Measurements from ENCODE around the gene PECR.
A peak's percentile ranks its signal among the peaks of the same experiment; 100 is the strongest.
"Not testable (repeated sequence)": the region's sequence is repeated elsewhere in the genome, so short reads cannot be mapped to it uniquely, and the experiment has no call there.

Gene PECR

DNA sequence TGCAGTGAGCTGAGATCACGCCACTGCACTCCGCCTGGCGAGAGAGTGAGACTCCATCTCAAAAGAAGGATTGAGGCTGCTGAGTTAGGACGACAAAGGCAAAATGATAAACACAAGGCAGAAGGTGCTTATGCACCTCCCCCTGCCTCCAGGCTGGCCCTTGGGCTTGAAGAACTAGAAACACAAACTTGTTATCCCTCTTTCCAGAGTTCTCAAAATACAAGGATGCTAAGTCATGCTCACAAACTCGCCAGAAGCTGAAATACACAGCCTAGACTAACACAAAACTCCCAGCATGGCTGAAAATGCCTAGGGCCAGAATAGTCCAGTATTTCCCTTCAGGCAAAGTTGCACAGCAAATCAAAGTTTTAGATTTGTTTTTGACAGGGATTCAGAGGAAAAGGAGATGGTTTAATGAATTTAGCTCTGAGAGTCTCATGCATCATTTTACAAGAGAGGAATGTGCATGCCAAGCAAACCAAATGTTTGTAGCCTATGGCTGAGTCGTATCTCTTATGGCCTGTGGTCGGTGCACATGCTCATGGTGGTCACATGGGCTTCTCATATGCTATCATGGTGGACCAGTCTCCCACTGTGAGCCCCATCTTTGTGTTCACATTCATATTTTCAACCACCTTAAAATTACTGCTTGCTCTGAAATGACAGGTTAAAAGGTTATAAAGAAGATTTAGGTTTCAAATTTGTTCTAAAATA is 52.0 kb downstream of the PECR start:
- no peak for DNase-seq (ENCODE audit: low spot score)

DNA sequence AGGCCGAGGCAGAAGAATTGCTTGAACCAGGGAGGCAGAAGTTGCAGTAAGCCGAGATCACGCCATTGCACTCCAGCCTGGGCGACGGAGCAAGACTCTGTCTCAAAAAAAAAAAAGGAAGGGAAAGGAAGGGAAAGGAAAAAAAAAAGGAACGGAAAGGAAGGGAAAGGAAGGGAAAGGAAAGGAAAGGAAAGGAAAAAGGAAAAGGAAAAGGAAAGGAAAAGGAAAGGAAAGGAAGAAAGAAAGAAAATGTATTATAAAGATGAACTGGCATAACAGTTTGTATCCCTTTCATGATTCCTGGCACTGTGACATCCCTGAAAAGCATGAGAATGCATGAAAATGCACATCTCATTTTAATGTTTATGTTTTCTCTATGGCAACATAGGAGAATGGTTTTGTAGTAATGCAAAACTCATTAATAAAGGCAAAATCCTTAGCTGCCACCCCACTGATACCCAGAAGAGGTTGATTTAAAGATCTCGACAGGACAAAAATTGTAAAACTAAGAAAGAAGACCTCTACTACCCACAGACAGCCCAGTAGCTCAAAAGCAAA is 56.8 kb downstream of the PECR start:
- no peak for DNase-seq (ENCODE audit: low spot score)

DNA sequence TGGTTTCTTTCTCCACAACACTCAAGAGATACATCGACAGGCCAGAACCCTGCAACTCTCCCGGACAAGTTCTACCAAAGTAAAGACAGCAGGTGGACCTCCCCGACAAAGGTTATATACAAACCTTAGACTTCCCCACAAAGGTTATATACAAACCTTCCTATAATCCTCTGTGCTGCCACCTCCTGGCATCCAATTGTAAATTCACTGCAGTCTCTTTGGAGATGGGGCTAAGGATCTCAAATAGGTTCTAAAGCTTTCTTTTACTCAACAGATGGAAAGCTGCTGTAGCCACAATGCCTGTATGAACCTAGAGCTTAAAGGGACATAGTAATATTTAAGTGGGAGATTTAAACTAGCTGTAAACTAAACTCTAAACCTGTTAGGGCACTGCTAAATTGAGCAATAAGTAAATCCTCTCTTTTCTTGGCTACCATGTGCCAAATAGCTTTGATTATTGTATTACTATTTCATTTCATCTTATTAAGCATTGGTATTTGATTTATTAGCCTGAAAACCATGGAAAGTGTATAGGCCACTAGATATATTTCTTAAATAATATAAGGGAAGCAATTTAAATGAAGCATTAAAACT is 58.5 kb downstream of the PECR start:
- DNase-seq (ENCODE audit: low spot score) = no peak

DNA sequence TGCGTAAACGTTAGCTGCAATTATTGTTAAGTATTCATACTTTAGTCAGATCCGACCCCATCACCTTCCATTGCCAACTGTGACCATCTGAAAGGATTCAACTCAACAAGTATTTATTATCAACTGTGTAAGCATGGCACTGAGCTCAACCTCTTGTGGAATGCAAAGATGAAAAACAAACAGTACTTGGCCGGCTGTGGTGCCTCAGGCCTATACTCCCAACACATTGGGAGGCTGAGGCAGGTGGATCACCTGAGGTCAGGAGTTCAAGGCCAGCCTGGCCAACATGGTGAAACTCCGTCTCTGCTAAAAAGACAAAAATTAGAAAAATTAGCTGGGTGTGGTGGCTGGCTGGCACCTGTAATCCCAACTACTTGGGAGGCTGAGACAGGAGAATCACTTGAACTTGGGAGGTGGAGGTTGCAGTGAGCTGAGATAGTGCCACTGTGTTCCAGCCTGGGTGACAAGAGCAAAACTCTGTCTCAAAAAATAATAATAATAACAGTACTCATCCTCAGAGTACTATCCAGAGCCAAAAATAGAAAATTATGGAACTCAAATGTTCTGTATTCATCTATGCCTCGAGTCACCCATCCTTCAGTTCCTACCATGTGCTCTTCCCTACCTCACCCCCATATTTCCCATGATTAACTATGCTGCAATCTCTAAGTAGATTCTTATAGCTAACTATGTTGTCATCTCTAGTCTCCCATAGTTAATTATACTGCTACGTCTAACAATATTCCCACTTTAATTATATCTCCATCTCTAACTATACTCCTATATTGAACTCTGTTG is 59.6 kb downstream of the PECR start:
- DNase-seq (ENCODE audit: low spot score) = no peak

DNA sequence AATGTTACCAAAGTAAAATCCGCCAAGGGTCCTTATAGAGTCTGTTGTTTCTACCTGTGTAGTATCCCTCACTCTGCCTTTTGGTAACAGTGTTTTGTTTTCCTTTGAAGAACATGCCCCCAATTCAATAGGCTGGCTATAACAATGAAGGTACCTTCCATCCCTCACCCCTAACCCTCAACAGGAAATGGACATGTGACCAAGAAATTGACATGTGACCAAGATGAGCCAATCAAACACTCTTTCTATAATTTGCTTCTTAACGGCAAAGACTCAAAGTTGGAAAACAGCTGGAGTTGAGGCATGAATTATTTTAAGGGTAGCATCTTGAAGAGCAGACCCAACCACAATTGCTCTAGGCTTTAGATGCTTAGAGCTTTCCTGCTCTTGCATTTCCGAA is 62.9 kb downstream of the PECR start:
- DNase-seq (ENCODE audit: low spot score) = no peak

DNA sequence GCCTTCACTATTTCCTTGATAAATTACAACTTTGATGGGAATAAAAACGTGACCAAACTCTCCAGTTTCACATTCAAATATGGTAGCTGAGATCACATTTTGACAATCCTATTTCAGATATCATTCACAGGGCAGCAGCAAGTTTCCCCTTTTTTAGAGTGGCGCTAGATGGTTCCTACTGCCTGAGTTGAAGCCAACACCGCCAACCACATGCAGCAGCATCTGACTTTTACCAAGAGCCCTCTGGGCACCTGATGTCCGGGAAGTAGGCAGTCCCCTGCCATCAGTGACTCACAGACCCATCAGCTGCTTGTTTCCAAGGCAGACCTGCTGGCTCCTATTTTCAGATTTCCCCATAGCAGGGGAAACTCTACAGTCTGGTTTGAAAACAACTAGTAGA is 64.2 kb downstream of the PECR start:
- no peak for DNase-seq (ENCODE audit: low spot score)

DNA sequence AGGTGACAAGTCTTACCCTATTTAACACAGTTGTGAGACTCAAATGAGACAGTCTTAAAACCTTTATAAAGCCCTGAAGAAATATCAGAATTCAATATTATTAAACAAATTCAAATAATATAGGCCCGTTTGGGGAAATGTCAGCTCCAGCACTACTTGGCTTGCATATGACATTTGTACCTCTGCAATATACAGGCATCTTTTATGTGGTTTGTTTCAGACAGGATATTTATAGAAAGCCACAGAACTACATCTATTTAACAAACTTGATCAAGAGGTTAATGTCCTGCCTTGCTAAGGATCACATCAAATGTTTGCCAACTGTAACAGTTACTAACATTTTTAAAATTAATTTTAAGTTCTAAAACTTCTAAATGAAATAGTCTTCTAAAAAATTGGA is 65.0 kb downstream of the PECR start:
- no peak for DNase-seq (ENCODE audit: low spot score)

DNA sequence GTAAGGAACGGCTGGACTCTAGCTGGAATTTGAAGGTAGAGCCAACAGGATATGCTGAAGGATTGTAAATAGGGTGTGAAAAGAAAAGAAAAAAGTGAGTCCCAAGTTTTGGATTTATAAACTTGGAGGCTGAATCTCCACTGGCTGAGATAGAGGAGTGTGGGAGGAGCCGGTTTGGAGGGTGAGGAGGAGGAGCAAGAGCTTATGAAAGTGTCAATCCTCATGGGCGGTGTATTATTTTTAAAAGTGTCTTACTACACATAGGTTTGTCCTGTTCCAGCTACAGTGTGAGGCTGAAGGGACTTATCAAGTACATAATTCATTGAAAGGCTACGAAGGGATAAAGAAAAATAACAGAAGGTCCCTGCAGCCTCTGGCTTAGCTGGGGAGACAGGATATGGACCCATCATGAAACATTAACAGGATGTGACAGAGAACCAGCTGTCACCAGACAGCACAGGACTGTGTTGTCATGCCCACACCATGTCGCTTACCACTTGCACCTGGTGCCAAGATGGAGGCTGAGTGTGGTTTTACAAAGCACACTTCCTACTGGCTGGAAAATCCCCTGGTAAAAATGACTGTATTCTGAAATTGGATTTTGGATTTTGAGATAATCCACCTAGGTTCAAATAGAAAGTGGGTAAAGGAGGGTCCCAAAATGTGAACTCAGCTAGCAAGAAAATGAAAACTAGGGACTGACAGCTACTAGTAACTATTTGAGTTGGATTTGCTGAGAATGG is 65.7 kb downstream of the PECR start:
- DNase-seq (ENCODE audit: low spot score) = no peak

DNA sequence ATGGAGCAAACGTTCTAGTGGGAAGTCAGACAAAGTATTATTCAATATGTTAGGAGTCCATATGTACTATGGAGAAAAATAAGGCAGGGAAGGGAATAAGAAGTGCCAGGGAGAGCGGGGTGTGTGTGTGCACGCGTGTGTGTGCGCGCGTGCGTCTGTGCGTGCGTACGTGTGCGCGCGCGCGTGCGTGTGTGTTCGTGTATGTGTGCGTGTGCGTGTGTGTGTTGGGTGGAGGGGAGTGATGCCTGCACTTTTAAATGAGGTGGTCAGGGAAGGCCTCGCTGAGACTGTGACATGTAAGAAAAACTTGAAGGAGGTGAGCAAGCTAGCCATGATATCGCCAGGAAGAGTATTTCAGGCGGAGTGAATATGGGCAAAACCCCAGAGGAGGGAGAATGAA is 66.6 kb downstream of the PECR start:
- DNase-seq (ENCODE audit: low spot score) = no peak

DNA sequence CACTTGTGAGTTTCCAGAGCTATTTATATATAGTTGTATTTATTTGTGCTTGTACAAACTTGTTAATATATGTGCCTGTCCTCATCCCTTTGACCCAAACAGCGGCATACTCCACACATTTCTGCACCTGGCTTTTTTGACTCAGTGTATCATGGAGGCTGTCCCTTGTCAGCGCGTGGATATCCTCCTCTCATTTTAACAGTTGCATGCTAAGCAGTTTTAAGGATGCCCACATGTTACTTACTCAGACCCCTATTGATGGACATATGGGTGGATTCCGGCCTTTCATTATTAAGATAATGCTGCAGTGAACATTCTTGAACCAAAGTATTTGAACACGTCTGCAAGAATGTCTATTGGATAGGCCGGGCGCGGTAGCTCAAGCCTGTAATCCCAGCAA is 67.6 kb downstream of the PECR start:
- no peak for DNase-seq (ENCODE audit: low spot score)

DNA sequence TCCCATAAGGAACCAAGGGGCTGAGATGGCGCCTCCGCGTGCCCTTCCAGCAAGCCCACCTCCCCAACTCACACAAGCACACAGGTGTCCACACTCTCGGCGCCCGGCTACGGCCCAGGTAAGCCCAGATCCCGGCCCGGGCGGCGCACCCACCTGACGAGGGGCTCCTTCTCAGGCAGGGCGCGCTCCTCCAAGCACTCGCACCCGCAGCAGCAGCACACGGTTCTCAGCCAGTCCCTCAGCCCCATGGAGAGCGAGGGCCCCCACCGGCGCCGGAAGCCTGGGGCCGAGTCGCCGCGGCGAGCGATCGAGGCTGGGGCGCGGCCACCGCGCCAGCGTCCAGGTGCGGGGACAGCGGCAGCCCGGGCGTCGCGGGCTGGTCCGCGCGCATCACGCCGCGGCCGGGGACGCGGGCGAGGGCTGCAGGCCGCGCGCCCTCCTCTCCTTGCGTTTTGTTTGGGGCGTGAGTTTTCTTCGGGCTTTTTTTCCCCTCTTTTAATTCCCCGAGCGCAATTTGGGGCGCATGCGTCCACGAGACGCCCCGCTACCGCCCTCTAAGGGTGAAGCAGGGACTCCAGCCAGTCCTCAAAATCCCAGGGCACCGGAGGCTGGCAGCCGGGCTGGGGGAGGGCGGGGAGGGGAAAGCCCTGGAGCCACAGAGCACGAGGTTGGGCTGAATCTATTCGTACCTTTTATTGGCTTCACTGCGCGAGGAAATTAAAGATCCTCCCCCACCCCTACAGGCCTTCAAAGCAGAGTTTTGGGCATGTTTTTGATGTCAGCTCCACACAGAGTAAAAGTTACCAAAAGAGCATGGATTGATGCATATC is 68.3 kb downstream of the PECR start, which contains the start of gene MREG:
Gene MREG (minus strand): TSS at position 472 of the 830 bp plus-strand sequence. CDS start 224 bp downstream, at position 248.
- DNase-seq (ENCODE audit: low spot score) = peak; percentile 78

DNA sequence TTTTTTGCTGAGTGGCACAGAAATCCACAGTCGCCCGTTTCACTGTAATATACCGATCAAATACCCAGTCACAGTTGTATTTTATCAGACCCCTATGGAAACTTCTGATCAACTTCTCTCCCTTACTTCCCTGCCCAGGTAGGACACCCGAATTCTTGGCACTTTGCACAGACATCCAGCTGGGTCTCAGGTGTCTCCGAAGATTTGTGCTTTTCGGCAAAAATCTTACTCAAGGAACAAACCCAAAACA is 68.9 kb downstream of the PECR start:
- DNase-seq (ENCODE audit: low spot score) = no peak

DNA sequence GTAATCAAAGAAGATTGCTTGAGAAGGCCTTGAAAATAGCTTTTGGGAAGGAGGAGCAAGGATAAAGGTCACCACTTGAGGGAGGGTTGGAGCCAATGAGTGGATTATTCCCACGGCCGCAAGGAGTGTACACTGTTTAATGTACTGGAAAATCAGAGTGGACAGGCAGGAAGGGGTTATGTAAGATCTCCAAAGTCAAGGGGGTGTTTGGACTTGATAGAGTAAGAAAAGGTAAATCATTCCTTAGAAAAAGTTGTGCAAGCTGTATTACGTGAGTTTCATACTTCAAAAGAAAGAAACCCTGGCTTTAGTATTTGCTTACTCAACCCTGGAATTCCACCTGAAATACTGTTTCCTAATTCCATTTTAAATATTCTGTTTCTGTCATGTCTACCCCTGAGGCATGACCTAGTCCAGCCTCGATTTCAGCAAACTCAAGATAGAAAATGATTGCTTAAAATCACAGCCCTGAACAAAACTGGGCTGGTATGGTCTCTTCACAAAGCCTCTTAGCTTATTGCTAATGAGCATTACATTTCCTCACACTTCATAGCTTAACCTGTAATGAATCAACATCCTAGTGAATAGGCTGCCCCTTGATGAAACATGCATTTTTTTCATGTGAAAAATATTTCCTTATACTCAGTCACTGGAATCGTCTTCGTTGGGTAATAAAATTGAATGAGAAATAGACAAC is 69.3 kb downstream of the PECR start:
- no peak for DNase-seq (ENCODE audit: low spot score)

DNA sequence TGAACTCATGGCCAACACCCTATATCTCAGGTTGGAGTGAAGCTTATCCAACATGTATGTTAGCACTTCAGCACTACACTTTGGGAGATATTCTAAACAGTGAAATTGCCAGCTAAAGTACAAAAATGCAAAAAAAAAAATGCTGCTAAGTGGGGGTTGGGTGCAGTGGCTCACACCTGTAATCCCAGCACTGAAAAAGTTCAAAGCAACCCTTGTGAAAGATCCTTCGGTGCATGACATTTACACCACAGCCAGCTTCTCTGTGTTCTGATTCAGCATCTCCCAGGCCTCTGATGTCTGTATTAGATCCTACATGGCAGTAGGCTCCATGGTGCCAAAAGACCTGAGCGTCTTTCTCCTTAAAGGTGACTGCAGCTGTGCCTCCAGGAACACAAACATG is 72.4 kb downstream of the PECR start:
- DNase-seq (ENCODE audit: low spot score) = not testable (repeated sequence)

DNA sequence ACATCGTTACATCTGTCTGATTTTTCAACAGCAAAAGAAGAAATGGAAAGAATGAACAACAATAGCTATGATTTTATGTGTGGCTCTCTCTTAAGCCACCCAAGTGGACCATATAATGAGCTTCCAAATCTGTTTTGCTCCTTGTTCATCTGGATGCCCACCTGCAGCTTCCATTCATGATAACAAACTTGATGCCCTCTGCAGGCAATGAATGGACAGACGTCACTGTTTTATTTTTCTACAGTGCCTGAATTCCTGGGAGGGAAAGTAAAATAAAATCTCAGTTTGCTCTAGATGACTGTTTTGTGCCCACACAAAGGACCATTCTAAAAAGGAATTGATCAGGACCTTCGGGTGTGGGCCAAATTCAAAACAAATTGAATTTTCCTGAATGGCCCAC is 73.2 kb downstream of the PECR start:
- no peak for DNase-seq (ENCODE audit: low spot score)

DNA sequence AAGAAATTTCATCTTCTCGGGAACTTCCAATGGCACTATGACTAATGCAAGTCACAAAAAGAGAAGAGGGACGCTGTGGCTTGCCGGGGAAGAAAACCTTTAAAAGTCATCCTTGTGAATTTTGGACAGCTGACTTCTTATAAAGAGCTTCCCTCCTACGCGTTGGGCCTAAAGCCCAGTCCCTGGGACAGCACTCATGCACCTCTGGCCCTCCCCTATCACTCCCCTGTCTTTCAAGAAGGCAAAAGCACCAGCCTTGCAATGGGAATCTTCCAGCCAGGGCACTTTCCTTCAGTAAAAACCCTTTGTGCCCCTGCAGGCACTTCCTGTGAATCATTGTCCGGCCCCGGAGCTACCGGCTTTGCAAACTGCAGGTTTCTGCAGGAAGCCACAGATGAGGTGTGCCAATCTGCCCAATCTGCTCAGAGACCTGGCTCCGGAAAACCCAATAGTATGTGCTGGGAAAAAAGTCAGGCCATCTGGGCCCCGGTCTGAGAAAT is 75.4 kb downstream of the PECR start:
- no peak for DNase-seq (ENCODE audit: low spot score)

DNA sequence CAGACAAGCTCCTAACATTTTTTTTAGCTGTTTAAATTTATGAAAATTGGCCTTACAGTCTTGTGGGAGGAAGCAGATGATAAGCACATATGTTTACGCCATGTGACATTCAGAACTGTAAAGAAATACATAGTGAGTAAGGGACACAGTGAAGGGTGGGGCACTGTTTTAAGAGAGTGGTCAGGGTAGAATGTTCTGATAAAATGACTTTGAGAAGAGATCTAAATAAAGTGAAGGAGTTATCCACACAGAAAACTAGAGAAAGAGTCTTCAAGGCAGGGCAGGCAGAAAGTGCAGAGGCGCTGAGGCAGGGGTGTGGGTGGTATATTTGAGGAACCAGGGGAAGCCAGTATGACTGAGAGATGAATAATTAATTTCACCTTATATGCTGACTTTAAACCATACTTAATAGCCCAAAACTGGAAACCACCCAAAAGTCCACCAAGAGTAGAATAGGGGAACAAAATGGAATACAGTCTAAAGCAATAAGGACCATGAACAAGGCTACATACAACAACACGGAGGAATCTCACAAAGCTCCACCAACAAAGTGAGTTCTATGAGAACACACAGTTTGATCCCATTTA is 76.8 kb downstream of the PECR start:
- no peak for DNase-seq (ENCODE audit: low spot score)

DNA sequence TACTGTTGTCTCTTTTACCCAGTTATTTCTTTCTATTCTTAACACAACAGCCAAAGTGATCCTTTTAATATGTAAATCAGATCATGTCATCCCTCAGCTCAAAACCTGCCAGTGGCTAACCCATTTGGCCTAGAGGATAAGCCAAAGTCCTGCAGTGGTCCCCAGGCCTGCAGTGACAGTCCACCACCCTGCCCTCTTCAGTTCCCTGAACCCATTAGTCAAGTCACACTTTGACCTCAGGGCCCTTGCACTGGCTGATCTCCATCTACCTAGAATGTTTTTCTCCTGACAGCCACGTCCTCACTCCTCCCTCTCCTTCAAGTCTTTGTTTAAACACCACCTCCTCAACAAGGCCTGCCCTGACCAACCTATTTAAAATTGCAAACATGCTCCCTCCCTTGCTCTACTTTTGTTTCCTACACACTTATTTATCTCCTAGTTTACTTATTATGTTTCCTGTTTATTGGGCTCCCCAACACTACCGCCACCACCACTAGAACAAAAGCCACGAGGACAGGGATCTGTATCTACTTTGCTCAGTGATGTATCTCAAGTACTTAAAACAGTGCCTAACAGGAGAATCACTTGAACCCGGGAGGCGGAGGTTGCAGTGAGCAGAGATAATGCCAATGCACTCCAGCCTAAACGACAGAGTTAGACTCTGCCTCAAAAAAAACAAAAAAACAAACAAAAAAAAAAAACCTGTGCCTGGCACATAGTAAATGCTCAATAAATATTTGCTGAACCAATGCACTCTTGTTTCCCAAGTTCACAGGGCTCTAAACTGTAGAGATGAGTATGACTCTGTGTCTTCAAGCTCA is 77.5 kb downstream of the PECR start:
- DNase-seq (ENCODE audit: low spot score) = no peak

DNA sequence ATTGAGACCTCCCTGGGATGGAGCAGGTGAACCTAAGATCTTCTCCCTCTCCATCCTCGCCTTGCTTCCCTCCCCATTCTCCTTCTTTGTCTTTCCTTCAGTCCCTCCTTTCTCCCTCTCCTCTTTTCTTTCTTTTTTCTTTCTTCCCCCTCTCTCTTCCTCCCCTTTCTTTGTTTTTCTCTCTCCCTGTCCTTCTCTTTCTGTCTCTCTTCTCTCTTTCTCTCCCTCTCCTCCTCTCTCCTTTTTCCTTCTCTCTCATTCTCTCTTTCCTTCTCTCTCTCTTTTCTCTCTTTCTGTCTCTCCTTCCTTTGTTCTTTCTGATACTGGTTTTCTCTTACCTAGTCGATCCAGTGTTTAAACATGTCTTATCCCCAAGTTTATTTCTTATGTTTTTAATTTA is 78.9 kb downstream of the PECR start:
- DNase-seq (ENCODE audit: low spot score) = no peak
